ELF-1 (cell line): ENCODE measurements around the gene GJA10.
A peak's percentile ranks its signal among the peaks of the same experiment; 100 is the strongest.

Experiments used
- DNase-seq: peaks from one replicate; pipeline ENCODE4 v3.0.0-alpha.2; 2016; ENCODE audit warnings: low read depth, low spot score

The GJA10 gene

DNA sequence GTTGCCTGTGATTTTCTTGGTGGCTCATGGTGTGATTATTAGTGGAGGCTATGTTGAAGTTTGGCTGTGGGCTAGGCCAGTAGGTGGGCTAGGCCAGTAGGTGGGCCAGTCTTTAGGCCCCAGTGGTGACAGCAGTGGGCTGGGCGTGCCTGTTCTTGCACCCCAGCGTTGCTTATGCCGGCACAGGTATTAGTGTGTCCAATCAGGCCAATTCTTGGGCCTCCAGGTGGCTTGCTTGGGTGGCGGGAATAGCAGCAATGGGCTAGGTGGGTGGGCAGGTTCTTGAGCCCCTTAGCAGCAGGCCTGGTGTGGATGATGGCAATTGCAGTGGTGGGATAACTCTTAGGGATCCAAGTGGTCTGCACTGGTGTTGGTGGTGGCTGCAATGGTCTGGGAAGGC lies 22.9 kb downstream of the GJA10 start:
- DNase-seq = no peak

DNA sequence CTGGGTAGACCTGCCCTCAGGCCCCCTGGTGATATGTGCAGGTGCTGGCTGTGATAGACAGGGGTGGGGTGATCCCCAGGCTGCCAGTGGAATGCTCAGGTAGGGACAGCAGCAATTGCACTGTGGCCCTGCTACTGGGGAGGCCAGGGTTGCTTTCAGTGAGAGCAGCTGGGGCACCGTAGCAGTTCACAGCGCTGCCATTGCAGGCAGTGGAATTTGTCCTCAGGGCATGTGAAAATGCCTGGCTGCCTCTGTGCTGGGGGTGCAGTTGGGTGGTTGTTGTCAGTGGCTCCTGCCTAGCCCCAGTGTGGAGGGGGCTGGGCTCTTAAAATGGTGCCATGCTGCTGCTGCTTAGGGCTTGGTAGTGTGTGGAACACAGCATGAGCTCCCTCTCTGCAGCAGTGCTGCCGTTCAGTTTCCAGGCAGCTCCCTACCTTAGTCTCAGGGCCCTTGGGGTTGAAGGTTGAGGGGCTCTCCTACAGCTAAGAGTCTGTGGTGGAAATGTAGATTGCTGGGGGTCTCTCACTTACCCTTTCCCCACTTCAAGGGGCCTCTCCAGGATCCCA lies 23.6 kb downstream of the GJA10 start:
- DNase-seq = peak; percentile 89

DNA sequence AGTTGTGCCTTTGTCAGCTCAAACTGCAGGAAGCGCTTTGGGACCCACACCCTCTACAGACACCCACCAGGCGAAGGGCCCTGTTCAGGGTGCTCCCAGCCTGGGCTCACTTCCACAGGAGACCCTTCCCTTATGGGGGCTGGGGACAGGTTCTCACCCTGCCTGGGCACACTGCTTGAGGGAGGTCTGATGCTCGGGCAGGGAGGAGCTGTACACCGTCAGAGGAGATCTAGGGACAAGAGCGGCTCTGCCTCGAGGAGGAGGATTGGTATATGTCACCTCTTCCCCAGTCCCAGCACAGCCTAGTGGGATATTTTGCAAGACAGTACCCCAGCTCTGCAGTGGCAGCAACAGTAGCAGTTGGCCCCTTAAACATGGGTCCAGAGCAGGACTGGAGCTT lies 26.9 kb downstream of the GJA10 start:
- no peak for DNase-seq

DNA sequence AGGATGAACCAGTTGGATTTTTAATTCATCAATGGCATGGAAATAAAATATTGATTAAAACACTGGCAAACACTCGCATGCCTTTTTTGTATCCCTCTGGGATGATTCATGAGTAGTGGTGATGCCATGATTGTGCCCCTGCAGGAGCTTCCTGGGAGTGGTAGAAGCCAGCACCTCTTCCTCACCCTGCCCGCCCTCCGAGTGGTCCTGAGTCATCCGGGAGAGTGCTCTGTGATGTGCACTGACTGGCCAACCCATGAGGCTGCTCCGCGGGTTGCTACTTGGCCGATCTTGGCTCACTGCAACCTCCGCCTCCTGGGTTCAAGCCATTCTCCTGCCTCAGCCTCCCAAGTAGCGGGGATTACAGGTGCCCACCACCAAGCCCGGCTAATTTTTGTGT lies 27.4 kb downstream of the GJA10 start:
- DNase-seq = no peak

DNA sequence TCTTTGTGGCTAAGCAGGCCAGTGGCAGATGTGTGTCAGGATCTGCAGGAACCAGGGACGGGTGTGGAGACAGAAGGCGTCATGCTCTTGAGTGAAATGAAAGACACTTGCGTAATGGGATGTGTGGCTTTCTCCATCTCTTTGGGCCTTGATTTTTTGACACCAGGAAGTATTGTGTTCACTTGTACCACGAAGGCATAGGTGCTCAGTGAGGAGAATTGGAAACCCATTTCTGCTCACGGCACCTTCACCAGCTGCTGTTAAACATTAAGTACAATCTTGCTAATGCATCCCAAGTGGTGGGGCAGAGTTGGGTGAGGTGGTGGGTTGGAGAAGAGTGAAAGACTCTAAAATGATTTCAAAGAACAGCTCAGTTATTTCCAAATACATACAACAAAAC lies 30.0 kb downstream of the GJA10 start:
- DNase-seq = no peak

DNA sequence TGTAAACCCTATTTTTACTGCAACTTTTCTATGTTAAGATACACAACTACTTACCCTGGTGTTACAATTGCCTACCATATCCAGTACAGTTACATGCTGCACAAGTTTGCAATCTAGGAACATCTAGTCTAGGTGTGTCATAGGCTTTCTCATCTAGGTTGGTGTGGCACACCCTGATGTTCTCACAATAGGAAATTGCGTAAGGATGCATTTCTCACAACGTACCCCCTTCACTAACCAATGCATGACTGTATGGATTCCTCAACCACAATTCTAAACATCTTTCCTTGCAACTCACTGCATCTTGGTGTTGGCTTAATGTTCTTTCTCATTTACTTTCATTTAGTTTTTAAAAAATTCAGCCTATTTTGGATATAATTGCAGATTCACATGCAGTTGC lies 31.6 kb downstream of the GJA10 start:
- no peak for DNase-seq

DNA sequence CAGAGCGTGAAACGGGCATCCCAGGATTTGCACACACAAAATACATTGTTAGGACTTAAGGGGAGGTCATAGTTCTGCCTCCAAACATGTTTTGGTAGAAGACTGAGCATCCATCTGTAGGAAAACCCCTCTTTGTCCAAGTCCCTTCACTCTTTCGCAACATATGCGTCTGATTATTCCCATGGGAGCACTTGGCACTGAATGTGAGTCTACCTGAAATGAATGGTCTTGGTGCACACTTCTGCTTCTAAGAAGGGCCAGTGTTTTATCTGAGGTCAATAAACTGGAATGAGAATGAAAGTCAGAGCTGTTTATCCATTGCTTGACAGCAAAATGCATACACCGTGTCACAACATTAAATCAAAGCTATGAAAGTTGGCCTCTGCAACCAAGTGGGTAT lies 33.0 kb downstream of the GJA10 start:
- DNase-seq = no peak

DNA sequence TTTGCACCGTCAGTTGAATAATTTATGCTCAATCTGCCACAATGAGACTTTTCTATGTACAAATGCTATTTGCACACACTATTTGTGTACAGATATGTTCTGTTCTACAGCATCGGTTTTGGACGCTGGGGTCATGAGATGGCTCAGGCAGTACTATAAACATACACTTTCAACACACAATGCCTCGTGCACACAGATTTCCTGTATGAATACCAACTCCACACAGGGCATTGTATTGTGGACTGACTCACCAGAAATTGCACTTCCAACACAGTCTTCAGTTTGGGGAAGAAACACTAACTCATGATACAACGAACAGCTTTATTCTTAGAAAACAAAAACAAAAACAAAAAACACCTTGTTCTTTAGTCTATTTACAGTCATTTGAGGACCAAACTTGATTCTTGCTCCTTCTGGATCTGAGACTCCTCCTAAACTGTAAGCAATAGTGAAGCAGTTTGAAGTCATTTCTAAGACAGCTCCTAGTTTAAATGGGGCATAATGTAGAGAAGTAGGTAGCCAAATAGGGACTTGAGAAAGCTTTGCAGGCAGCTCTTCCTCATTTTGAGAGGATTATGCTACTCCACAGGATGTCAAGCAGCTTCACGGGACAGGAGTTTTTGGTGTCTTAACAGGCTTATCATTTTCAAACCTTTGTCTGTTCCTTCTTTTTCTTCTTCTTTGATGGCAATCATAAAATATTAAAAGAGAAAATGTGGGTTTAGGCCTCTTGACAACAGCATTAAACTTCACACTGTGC lies 33.7 kb downstream of the GJA10 start:
- no peak for DNase-seq

DNA sequence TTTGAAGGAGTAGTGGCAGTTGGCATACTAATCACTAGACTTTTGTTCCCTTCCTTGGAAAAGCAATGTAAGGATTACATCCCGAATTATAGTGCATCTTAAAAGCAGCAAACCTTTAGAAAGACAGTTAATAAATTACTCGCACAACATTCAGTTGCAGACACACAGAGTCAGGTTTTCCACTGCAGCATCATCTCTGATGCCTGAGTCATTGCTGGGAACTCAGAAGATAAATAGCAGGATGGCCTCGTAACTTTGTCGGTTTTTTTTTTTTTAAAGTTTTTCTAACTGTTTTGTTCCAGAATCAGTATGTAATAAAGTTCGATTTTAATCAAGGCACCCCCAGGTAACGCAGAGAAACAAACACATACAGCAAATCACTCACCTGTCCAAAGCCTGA lies 34.3 kb downstream of the GJA10 start:
- no peak for DNase-seq

DNA sequence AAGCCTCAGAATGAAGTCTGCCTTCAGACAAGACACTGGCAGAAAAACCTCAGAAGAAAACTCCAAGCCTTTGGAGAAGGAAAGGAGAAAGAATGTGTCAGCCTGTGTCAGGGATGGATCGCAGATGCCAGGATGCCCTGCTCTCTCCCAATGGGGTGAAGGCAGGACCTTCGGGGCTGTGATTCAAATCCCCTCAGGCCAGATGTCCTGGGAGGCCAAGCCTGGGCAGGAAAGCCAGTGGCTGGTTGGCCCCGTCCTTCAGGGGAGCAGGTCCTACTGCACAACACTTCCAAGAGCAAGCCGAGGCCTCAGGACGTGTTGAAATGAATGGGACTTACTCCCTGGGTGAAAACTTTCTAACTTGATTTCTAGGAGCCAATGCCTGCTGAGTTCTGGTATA lies 36.5 kb downstream of the GJA10 start:
- peak; percentile 63 for DNase-seq

DNA sequence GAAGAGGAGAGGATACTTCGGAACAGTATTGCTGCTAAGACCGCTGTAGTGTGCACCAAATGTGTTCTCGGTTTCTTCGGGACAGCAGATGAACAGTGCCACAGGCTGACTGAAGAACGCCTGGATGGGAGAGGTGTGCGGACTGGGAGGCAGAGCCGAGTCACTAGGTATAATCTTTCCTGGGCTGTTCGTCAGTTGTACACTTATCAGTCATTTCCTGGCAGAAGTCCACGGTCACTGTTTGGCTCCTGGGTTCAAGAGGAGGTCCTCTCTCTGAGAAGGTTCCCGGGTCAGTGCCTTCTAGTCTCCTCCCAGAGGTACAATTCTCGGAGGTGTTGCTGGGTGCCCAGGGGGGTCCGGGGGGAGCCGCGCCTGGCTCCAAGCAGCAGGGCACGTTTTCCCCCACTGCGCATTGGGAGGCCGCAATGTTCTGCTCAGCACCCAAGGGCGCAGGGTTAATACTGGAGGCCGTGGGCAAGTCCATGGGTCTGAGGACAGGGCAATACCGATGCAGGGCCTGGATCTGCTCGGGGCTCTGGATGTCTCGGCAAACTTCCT lies 38.1 kb downstream of the GJA10 start:
- DNase-seq = no peak

DNA sequence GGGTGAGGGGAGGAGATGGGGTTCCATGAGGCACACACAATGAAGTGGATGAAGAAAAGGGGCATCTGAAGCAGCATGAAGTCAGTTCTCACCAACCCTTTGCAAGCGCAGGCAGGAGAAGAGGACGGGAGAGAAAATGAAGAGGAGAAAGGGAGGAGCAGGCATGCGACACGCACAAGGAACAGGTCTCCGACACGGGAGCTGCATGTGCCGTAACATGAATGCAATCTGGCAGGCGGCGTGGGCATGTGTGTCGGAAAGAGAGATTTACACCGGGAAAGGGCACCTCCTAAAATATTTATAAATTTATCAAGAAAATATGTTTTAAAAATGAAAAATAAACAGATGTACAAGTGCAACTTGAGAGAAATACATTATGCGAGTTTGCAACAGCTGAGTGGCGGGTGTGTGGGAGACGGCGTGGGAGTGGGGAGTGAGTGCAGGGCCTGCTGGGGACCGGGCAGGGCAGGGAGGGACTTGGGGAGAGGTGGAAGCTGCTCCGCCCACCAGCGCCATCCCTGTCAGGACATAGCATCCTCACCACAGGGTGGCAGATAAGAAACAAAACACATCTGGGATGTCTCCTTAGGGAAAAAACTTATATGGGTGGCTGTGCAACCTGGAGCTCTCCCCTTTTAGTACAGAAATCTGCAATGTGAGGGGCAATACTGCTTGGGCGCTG lies 40.6 kb downstream of the GJA10 start:
- DNase-seq = peak; percentile 21

DNA sequence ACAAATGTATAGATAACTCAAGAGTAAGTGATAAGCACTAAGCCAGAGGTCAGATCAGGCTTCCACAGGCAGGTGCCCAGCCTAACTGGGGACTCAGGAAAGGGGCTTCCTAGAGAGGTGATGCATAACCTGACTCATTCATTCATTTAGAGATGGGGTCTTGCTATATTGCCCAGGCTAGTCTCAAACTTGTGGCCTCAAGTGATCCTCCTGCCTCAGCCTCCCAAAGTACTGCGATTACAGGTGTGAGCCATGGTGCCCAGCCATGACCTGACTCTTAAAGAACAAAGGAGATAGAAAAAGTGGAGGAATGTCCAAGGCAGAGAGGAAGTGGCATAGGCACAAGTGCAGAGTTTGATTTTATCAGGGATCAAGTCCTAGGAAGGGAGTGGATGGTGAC lies 41.9 kb downstream of the GJA10 start:
- no peak for DNase-seq

DNA sequence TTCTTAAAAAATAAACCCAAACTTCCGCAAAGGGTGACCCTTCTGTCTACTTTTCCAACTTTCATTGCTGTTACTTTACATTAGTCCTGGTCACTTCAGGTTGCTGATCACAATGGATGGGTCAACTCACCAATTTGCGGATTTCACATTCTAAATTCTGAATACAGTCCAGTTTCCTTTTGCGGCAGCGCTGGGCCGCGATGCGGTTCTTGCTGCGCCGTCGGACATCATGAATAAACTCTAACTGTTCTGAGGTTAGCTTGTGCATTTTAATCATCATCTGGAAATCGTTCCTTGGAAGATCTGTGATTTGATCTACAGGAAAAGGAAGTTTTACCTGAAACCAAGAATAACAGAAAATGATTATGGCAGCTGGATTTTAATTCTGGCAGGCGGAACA lies 43.7 kb downstream of the GJA10 start:
- no peak for DNase-seq

DNA sequence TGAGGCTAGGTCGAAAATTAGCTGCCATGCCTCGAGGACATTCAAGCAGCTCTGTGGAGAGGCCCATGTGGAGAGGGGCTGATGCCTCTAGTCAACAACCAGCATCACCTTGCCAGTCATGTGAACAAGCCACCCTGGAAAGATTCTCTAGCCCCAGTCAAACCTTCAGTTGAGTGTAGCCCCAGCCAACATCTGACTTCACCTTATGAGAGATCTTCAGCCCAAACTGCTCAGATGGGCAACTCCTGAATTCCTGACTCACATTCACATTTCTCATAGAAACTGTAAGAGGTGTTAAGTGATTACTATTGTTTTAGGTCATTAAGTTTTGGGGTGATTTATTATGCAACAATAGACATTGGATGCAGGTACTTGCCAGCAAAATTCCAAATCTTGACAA lies 44.9 kb downstream of the GJA10 start:
- no peak for DNase-seq

DNA sequence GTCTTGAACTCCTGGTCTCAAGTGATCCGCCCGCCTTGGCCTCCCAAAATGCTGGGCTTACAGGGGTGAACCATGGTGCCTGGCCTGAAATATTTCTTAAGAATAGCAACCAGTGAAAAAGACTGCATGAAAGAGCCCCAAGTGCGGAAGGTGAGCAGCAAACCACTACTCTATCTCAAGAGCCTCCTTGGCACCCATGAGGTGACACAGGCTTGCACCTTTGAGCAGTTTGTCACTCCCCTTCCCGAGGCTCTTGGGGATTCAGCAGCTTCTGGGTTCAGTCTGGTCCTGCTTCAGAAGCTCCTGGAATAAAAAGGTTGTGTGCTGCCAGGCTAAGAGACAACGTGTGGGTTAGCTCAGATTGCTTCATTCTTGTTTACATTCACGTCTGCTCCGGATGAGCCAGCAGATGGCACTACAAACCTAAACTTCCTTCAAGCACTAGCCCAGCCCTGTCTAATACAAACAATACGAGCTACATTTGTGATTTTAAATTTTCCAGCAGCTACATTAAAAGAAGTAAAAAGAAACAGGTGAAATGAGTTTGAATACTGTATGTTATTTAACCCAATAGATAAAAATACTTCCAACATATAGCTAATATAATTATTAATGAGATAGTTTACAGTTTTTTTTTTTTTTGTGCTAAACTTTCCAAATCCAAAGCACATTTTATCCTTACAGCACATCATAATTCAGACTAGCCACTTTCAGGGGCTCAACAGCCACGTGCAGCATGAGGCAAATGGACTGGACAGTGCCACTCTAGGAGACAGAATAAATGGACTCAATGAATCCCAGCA lies 46.2 kb downstream of the GJA10 start:
- DNase-seq = peak; percentile 78

DNA sequence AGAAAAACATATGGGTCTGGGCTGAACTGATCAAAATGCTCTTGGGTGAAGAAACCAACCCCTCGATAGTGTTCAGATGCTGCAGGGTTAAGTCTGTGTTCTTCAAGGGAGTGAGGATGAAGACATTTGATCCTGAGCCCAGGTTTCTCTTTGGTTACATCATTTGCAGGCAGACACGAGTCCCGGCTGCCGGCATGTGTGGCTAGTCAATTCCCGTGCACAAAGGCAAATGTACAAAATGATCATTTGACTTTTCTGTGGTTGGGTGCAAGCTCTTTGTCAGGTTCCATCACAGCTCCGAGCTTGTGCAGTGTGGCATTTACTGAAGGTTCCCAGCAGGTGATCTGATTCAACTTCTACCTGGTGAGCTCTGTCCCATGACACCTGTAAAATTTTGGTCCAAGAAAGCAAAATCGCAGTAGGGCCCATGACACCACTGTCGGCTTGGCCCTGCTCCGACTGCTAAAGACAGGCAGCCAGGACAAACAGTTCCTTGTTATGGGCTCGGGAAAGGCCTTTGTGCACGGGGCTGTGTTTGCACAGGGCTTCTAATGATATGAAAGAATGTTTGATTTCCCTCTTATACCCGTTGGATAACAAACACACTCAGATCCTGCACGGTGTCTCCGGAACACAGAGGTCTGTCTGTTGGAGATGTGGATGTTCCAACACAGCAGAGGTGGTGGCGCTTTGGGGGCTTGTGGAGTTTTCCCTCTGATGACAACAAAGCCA lies 46.9 kb downstream of the GJA10 start:
- no peak for DNase-seq

DNA sequence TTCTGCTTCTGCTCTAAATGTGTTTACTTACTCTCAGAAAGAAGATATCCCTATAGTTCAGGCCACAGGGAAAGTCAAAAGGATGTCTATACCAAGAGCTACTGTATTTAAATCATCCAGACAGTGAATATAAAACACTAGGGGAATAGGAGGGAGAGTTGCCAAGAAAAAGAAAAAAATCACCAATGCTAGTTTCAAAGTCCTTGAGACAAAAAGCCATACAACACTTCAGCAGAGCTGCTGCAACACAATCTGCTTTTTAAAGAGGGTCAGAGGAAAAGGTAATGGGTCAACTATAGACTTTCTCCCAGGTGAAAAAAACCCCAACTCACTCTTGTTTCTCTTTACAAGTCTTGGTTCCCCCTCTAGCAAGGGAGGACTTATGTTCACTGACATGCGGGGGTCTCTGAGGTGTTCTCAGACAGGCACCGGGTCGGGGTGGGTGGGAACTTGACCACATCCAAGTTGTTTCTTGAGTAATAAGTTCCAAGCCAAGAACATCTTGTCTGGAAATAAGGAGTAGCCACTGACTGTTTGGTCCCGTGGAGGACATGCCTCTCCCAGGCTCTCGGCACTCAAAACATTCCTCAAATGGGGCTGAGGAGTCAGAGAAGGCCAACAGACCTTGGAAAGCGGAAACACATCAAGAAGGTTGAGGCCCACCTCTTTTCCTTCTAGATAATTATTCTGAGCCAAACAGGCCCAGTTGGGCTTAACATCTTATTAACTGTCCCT lies 47.7 kb downstream of the GJA10 start:
- no peak for DNase-seq

DNA sequence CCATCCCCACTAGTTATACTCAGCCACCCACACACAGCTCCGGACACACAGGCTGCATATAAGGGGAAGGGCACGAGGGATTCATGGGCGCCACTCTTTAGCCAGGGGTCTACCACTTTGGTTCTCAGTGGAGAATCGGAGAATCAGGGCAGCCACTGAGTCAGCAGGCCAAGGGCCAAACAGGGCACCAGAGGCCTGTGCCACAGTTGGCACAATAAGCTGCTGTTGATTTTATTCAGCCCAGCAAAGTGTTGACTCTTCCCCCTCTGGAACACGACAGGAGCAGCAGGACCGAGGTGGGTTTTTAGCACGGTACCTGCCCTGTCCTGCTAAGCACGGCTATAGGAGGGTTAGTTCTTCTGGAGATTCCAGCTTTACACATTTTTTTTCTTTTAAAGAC lies 48.3 kb downstream of the GJA10 start:
- DNase-seq = no peak

DNA sequence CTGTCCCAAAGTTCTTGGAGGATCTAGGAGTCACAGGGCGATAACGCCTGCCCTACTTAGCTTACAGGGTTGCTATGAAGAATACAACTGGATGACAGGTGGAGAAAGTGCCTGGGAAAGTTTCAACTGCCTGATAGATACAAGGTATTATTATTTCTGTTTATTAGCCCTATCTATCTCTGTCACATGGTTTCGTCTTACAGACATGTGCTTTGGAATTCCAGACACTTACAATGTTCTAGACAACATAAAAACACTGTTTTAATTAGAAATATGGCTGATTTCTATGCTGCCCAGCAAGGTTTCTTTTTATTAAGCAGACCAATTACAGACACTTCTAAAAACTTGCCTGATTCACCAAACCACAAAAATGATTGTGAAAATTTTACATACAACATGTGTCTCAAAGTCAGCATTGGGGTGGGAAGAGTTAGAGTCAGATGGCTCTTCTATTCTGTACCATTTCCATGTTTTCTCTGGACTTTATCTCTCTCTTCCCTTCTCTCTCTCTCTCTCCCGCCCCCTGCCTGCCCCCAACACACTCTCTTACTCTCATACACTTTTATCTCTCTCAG lies 50.0 kb downstream of the GJA10 start:
- DNase-seq = no peak
